HG03342 (cell line): ENCODE measurements around the gene NRP1.

Experiments used
- ATAC-seq: cut with Tn5 transposase; IDR thresholded peaks from one replicate; pipeline ENCODE4 v1.9.1; 2021; ENCODE audit warnings: mild to moderate bottlenecking, moderate library complexity; ENCODE audit not compliant: unreplicated experiment

Gene NRP1

DNA sequence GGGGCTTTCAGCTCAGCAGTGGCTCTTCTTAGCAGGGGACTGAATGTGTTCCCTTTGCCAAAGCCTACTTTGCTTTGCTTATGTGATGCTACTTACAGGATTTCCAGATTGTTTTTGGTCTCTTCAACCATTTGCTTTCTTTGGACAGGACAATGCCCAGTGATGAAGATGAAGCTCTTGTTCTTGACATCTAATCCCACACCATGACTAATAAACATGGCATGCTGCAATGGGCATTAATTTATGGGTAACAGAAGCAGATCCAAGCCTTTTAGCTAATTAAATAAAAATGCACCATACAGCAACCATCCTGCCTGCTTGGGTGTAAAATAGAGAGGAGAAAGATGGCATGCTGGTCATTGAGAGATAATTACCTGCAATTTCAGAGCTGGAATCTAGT is 200.9 kb downstream of the NRP1 start:
- ATAC-seq = no peak

DNA sequence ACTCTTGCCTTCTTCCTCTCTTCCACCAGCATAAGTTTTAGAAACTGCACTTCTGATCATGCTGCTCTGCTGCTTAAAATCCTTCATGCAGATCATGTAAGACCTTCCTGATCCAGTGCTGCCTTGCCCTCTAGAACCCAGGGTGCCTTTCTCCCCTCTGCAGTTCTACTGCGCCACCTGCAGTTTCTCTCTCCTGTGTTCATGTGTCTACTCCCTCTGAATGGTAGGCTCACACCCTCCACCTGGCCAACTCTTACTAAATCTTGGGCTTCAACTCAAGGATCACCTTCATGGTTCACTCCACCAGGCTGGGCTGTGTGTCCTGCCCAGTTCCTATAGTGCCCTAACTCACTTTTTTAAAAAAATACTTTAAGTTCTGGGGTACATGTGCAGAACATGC is 201.8 kb downstream of the NRP1 start:
- ATAC-seq = no peak

DNA sequence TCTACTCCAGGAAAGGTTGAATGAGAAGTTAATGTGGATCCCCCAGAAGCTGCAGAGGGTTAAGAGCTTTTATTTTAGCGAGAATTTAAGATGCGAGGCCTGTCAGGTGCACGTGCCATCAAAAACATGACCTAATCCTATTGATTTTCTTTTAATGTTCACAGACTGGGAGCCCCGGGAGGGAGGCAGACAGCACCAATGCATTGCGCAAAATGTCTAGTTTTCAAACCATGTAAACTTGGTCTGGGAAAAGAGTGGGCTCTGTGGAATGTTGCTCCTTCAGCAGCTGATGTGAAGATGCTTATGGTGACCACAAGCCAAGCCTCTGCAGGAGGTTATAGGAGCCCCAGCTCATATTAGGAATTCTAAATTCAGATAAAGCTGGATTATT is 204.5 kb downstream of the NRP1 start:
- no peak for ATAC-seq

DNA sequence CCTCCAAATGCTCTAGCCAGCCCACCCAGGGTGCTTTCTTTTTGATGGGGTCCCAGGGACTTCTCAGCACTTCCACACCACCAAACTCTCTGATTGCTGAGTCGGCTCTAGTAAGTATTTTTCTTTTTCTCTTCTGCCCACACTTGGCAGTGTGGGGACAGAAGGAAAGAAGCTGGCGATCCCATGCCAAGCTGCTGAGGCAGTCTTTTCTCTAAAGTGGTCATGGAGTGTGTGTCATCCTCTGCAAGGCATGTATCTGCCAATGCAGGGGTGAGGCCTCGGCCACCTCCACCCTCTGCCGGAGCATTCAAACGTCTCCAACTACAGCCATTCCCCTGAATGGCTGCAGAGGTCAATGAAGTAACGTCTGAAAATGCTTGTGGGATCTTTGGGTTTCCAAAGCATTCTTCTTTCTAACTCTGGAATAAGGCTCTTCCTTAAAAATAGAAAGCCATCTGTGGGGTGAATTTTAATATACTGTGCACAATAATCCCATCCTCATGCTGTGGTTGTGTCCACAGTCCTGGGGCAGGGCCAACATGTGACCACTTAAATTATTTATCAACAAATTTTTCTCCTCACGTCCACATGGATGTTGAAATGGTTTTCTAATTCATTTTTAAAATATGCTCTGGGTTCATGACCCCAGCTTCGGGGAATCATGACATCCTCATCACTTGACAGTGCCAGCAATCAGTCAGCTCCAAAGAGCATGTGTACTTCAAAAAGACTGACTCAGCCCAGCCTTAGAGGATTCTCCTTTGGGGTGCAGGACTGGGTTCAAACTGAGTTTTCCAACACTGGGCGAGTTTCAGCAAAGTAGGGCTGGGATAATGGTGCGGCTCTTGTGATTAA is 205.1 kb downstream of the NRP1 start:
- ATAC-seq = no peak

DNA sequence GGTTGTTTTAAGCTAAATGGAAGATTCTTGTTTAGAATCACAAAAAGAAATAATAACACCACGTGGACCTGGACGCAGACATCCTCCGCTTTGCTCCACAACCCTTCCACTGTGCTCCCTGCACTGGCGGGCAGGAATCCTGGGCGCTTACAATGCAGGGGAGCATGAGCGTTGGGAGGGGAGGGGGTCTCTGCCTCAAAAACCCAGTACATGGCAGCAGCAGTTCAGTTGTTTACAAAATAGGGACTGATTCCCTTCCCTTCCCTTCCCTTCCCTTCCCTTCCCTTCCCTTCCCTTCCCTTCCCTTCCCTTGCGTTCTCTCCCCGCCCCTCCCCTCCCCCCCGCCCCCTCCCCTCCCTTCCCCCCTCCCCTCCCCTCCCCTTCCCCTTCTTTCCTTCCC is 206.8 kb downstream of the NRP1 start:
- ATAC-seq = no peak
